Skeletal muscle tissue (tissue), 4 donors: ENCODE data around the gene SYNJ2BP. TPM values are rescaled to one million over a fixed set of nuclear protein-coding genes. Genes with fewer than 3 reads are reported as not detected.
"Not testable (repeated sequence)": the region's sequence is repeated elsewhere in the genome, so short reads cannot be mapped to it uniquely, and the experiment has no call there.

Source experiments
- H3K27ac ChIP-seq: one replicate; pipeline ENCODE4 v1.7.0; 2013; ENCODE audit warnings: mild to moderate bottlenecking, low read depth, low read length, inconsistent platforms
- H3K27me3 ChIP-seq, 3 donors: one replicate each; pipeline ENCODE4 v1.7.0; 2013; ENCODE audit warnings: low read length in 3 of 3; ENCODE audit not compliant: control insufficient read depth in 3 of 3, insufficient read depth in 3 of 3
- H3K36me3 ChIP-seq, 3 donors: one replicate each; pipeline ENCODE4 v1.7.0; 2013; ENCODE audit warnings: low read length in 3 of 3; ENCODE audit not compliant: control insufficient read depth in 3 of 3, insufficient read depth in 3 of 3
- H3K4me1 ChIP-seq, 3 donors: one replicate each; pipeline ENCODE4 v1.7.0; 2013; ENCODE audit warnings: low read length in 3 of 3, mild to moderate bottlenecking in 3 of 3; ENCODE audit not compliant: control insufficient read depth in 3 of 3, insufficient read depth in 3 of 3
- H3K4me3 ChIP-seq, 3 donors: one replicate each; pipeline ENCODE4 v1.7.0; 2013; ENCODE audit warnings: low read length in 3 of 3
- H3K9ac ChIP-seq, 3 donors: one replicate each; pipeline ENCODE4 v1.7.0; 2013; ENCODE audit warnings: low read length in 3 of 3, mild to moderate bottlenecking in 3 of 3, moderate library complexity in 2 of 3, low read depth in 1 of 3
- H3K9me3 ChIP-seq, 3 donors: one replicate each; pipeline ENCODE4 v1.7.0; 2013; ENCODE audit warnings: low read length in 3 of 3; ENCODE audit not compliant: control insufficient read depth in 3 of 3
- total RNA-seq: library from RNA; depleted of rRNA; stranded (reverse); fragments of >200 nt; gene quantifications from one replicate; pipeline ENCODE4 v1.2.3, GENCODE V29; 2014
- donor health status: Osteomylitis.

Gene SYNJ2BP
- 16.7 TPM for total RNA-seq

DNA sequence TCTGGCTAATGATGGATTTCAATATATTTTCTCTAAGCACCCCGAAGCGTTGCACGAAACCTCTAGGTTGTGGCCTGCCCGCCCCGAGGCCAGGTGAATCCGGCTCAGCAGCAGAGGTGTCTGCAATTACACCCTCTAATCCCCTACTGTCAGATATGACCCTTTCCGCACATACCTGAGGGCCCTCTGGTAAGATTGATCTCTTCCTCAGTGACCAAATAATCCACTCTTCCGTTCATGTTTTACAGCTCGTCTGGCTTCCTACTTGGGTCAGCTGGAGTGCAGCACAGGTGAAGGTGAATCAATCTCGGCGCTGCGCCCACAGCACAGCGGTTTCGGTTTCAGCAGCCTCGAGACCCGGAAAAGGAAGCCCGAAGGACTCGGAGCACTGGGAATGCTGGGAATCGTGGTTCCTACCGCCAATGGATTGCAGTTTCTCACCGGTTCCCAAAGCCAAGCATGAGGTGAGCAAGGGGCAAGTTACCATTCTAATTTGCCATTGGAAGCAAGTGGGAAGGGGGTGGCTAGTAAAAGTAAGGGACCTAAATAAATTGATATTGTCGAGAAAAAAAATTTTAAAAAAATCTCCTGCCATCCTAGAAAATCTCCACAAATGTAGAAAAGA, at the start of gene SYNJ2BP:
Gene SYNJ2BP (minus strand): TSS at position 366 of the 625 bp plus-strand sequence. CDS start 127 bp downstream, at position 239.
- peak within 1 kb of the TSS; percentile 43 for H3K27ac ChIP-seq
- no peaks in the 10 kb centered on the region for H3K9me3 ChIP-seq
- H3K27me3 ChIP-seq, result no peaks in the 10 kb centered on the region
- H3K4me1 ChIP-seq, result peaks cover 0 to 6% (median 0%) of the 10 kb centered on the region in 3 donors
- H3K9ac ChIP-seq, result peak within 1 kb of the TSS; percentile 70 to 93 (median 71)
- H3K4me3 ChIP-seq, result peak within 1 kb of the TSS; percentile 76 to 98 (median 86)
- H3K36me3 ChIP-seq, result no peaks in the 10 kb centered on the region

- no peak overlapping the region for H3K9ac ChIP-seq
- H3K36me3 ChIP-seq, result no peaks in the 10 kb centered on the region
- no peak overlapping the region for H3K4me3 ChIP-seq
- no peaks in the 10 kb centered on the region for H3K4me1 ChIP-seq
- H3K27me3 ChIP-seq, result no peaks in the 10 kb centered on the region
- H3K9me3 ChIP-seq, result no peaks in the 10 kb centered on the region
- no peak overlapping the region for H3K27ac ChIP-seq
Measured at GRCh38 chr14:70454731-70455130, 37.8 kb upstream of the SYNJ2BP start.

- Histone ChIP-seq H3K36me3 (no peaks in the 10 kb centered on the region), H3K27ac (no peak within 1 kb of the TSS), H3K4me3 (no peak within 1 kb of the TSS), H3K27me3 (no peaks in the 10 kb centered on the region), H3K9ac (no peak within 1 kb of the TSS), H3K4me1 (no peaks in the 10 kb centered on the region), H3K9me3 (no peaks in the 10 kb centered on the region)
Measured at GRCh38 chr14:70451874-70452273, 35.0 kb upstream of the SYNJ2BP start, which contains the start of gene ADAM21. ADAM21 (plus strand) TSS chr14:70452174; CDS start chr14:70457500, 5,326 bp downstream.

- Histone ChIP-seq H3K27ac (no peak overlapping the region), H3K4me3 (no peak overlapping the region), H3K36me3 (peaks cover 0 to 3% (median 0%) of the 10 kb centered on the region in 3 donors), H3K9me3 (no peaks in the 10 kb centered on the region), H3K4me1 (no peaks in the 10 kb centered on the region), H3K27me3 (no peaks in the 10 kb centered on the region), H3K9ac (no peak overlapping the region)
Measured at GRCh38 chr14:70448633-70449340, 31.9 kb upstream of the SYNJ2BP start.

GRCh38 chr14:70442750-70443149, 25.9 kb upstream of the SYNJ2BP start:
- H3K27me3 ChIP-seq, result no peaks in the 10 kb centered on the region
- no peak overlapping the region for H3K4me3 ChIP-seq
- H3K36me3 ChIP-seq, result peaks cover 0 to 3% (median 2%) of the 10 kb centered on the region in 3 donors
- H3K4me1 ChIP-seq, result no peaks in the 10 kb centered on the region
- peaks cover 0 to 3% (median 2%) of the 10 kb centered on the region in 3 donors for H3K9me3 ChIP-seq
- H3K9ac ChIP-seq, result no peak overlapping the region
- no peak overlapping the region for H3K27ac ChIP-seq

DNA sequence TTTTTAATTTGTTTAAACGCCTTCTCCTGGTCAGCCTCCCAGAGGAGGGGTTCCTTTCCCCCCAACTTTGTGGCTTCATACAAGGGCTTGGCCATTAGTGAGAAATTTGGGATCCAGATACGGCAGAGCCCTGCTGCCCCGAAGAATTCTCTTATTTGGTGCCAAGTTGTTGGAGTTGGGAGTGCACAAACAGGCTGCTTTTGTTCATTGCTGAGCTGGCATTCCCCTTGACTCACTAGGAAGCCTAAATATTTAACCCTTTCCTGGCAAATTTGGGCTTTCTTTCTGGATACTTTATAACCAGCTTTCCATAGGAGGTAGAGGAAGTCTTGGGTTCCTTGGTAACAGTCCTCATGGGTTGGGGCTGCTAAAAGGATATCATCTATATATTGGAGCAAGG, 24.8 kb upstream of the SYNJ2BP start:
- Histone ChIP-seq H3K27ac (no peak overlapping the region), H3K27me3 (no peaks in the 10 kb centered on the region), H3K9ac (no peak overlapping the region), H3K4me3 (no peak overlapping the region), H3K9me3 (peaks cover 0 to 3% (median 2%) of the 10 kb centered on the region in 3 donors), H3K4me1 (no peaks in the 10 kb centered on the region), H3K36me3 (peaks cover 0 to 3% (median 2%) of the 10 kb centered on the region in 3 donors)

GRCh38 chr14:70436867-70437266, 20.0 kb upstream of the SYNJ2BP start:
- Histone ChIP-seq H3K9me3 (peaks cover 0 to 2% (median 0%) of the 10 kb centered on the region in 3 donors), H3K36me3 (no peaks in the 10 kb centered on the region), H3K27ac (no peak overlapping the region), H3K4me3 (no peak overlapping the region), H3K9ac (no peak overlapping the region), H3K27me3 (no peaks in the 10 kb centered on the region), H3K4me1 (no peaks in the 10 kb centered on the region)

DNA sequence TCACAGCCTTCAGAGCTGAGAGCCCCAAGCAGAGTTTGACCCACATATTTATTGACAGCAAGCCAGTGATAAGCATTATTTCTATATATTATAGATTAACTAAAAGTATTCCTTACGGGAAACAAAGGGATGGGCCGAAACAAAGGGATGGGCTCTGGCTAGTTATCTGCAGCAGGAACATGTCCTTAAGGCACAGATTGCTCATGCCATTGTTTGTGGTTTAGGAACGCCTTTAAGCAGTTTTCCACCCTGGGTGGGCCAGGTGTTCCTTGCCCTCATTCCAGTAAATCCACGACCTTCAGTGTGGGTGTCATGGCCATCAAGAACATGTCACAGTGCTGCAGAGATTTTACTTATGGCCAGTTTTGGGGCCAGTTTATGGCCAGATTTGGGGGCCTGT, 9.7 kb upstream of the SYNJ2BP start:
- H3K27ac ChIP-seq, H3K4me3 ChIP-seq, H3K36me3 ChIP-seq, H3K27me3 ChIP-seq, H3K9ac ChIP-seq, H3K9me3 ChIP-seq, H3K4me1 ChIP-seq: not testable (repeated sequence)

DNA sequence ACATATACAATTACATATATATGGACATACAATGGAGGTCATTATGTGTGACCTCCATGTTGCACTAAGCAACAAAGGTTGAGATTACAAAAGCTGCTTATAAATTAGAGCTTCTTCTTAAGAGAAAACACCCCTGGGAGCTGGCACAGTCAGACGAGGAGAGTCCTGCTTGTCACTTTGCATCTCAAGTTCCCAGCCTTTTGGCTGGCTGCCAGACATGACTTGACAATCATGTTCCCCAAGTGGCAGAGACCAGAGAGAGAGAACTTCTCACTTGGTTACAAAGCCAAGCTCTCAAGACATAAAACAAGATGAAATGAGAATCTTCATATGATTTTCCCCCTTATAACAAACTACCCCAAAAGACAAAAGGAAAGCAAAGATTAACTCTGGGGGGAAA, 8.5 kb upstream of the SYNJ2BP start:
- Histone ChIP-seq H3K36me3 (no peaks in the 10 kb centered on the region), H3K4me3 (no peak overlapping the region), H3K9ac (no peak overlapping the region), H3K27ac (no peak overlapping the region), H3K9me3 (no peaks in the 10 kb centered on the region), H3K27me3 (no peaks in the 10 kb centered on the region), H3K4me1 (peaks cover 0 to 5% (median 4%) of the 10 kb centered on the region in 3 donors)

GRCh38 chr14:70422538-70422937, 5.6 kb upstream of the SYNJ2BP start:
- Histone ChIP-seq H3K4me1 (peaks cover 0 to 5% (median 4%) of the 10 kb centered on the region in 3 donors), H3K9ac (no peak overlapping the region), H3K27me3 (no peaks in the 10 kb centered on the region), H3K27ac (no peak overlapping the region), H3K36me3 (no peaks in the 10 kb centered on the region), H3K9me3 (no peaks in the 10 kb centered on the region), H3K4me3 (no peak overlapping the region)
